ENCODE measurements around the gene CASD1.

CASD1 gene

DNA sequence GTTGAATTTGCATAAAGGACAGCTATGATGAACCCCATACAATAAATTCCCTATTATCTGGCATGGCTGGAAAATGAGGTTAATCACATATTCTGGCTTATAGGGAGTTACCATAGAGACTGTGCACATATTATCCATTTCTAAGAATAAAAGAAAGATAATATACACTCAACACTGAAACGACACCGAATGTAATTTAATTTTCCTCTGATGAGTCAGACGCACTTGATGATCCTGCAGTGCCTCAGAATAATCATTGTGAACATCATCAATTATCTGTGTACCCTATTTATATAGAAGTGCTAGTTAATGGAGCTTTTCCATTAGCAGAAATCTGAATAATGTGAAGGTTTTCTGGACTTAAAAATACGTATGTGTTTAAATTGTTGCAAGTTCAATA, 86.1 kb downstream of the CASD1 start:
- Histone ChIP-seq H3K27me3 (replicated peaks; ENCODE audit: control insufficient read depth, insufficient read depth, low read length) (no peaks in the 10 kb centered on the region), H3K4me3 (replicated peaks; ENCODE audit: low read depth, low read length) (no peak overlapping the region), H3K36me3 (ENCODE audit: control insufficient read depth, insufficient read depth, low read length) (no peaks in the 10 kb centered on the region)
- no peak for DNase-seq (ENCODE audit: extremely low read depth, insufficient read length)
- TF ChIP-seq, protein P1, sequence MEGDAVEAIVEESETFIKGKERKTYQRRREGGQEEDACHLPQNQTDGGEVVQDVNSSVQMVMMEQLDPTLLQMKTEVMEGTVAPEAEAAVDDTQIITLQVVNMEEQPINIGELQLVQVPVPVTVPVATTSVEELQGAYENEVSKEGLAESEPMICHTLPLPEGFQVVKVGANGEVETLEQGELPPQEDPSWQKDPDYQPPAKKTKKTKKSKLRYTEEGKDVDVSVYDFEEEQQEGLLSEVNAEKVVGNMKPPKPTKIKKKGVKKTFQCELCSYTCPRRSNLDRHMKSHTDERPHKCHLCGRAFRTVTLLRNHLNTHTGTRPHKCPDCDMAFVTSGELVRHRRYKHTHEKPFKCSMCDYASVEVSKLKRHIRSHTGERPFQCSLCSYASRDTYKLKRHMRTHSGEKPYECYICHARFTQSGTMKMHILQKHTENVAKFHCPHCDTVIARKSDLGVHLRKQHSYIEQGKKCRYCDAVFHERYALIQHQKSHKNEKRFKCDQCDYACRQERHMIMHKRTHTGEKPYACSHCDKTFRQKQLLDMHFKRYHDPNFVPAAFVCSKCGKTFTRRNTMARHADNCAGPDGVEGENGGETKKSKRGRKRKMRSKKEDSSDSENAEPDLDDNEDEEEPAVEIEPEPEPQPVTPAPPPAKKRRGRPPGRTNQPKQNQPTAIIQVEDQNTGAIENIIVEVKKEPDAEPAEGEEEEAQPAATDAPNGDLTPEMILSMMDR (IDR thresholded peaks at IDR 0.05; ENCODE audit: insufficient read depth, low read length, poor library complexity, severe bottlenecking), result no peak

DNA sequence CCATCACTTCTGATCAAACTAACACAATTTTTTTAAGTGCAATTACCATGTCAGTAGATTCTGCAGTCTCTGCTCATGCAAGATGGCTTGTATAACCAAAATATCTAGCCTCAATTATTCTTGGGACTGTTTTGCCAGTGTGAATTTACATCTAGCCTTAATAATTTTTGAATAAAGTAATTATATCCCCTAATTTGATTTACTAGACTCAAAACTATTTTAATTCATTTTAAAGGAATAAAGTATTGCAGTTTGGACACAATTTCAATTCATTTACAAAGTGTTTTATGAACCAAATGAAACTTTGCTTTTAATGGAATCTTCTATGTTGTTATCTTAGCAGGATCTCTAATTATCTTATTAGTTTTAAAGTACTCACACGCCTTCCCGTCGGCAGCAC, 90.7 kb downstream of the CASD1 start:
- Histone ChIP-seq H3K4me3 (replicated peaks; ENCODE audit: low read depth, low read length) (no peak overlapping the region), H3K36me3 (ENCODE audit: control insufficient read depth, insufficient read depth, low read length) (no peaks in the 10 kb centered on the region), H3K27me3 (replicated peaks; ENCODE audit: control insufficient read depth, insufficient read depth, low read length) (no peaks in the 10 kb centered on the region)
- TF ChIP-seq, protein P1 (IDR thresholded peaks at IDR 0.05; ENCODE audit: insufficient read depth, low read length, poor library complexity, severe bottlenecking), result no peak
- no peak for DNase-seq (ENCODE audit: extremely low read depth, insufficient read length)

DNA sequence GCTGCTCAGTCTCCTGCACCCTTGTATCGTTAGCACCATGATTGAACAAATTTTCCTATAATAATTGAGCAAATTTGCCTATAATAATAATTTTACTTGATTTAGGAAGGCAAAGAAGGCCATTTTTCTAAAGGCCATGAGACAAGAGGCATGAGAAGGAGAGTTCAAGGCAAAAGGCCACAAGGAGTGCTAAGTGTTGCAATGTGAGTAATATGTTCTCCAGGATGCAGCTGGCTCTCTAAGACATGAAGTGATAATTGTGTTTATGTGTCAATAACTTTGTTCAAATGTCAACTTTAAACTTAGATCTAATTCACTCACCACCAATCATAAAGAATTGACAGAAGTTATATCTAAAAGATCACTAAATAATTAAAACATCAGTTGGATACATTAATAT, 92.6 kb downstream of the CASD1 start:
- Histone ChIP-seq H3K36me3 (ENCODE audit: control insufficient read depth, insufficient read depth, low read length) (no peaks in the 10 kb centered on the region), H3K27me3 (replicated peaks; ENCODE audit: control insufficient read depth, insufficient read depth, low read length) (no peaks in the 10 kb centered on the region), H3K4me3 (replicated peaks; ENCODE audit: low read depth, low read length) (no peak overlapping the region)
- DNase-seq (ENCODE audit: extremely low read depth, insufficient read length), result no peak
- TF ChIP-seq, protein P1 (IDR thresholded peaks at IDR 0.05; ENCODE audit: insufficient read depth, low read length, poor library complexity, severe bottlenecking), result no peak

DNA sequence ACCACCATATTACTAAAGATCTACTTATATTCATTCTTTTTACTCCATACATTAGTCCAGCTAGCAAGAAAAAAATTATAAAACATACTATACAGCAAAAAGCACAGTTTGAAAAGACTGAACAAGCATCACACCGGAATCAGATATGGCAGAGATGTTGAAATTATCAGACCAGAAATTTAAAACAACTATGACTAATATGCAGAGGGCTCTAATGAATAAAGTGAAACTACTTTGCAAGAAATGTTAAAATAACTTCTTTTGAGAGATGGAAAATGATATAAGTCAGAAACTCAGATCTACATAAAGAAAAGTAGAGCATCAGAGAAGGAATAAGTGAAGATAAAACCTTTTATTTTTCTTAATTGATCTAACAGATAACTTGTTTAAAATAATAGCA, 95.4 kb downstream of the CASD1 start:
- TF ChIP-seq, protein P1 (IDR thresholded peaks at IDR 0.05; ENCODE audit: insufficient read depth, low read length, poor library complexity, severe bottlenecking), result no peak
- H3K4me3 ChIP-seq (replicated peaks; ENCODE audit: low read depth, low read length), result no peak overlapping the region

More for the DNA sequence above, 95.4 kb downstream of the CASD1 start:
- Histone ChIP-seq H3K27me3 (replicated peaks; ENCODE audit: control insufficient read depth, insufficient read depth, low read length) (no peaks in the 10 kb centered on the region), H3K36me3 (ENCODE audit: control insufficient read depth, insufficient read depth, low read length) (no peaks in the 10 kb centered on the region)
- peak; percentile 33 for DNase-seq (ENCODE audit: extremely low read depth, insufficient read length)

All from GM06990 (cell line).